Vagina (tissue), 2 donors: ENCODE measurements around the gene GRAMD1B.

Source experiments
- CTCF ChIP-seq, 3 experiments: fragments of 450-650 bp in 2 of 3; fragments of 200-600 bp in 1 of 3; sonication (generic) in 1 of 3; IDR thresholded peaks; one replicate each; pipeline ENCODE4 v1.5.1; 2017 to 2019; ENCODE audit warnings: antibody characterized with exemption in 3 of 3, mild to moderate bottlenecking in 2 of 3, moderate library complexity in 2 of 3
- POLR2A ChIP-seq, 2 donors: fragments of 450-650 bp; IDR thresholded peaks; one replicate each; pipeline ENCODE4 v1.6.1; 2017; ENCODE audit warnings: antibody characterized with exemption in 2 of 2, mild to moderate bottlenecking in 2 of 2, moderate library complexity in 2 of 2
- POLR2AphosphoS5 ChIP-seq, 2 donors: sonication (generic); formaldehyde crosslinking; IDR thresholded peaks; one replicate each; pipeline ENCODE4 v1.9.0; 2017; ENCODE audit warnings: antibody characterized with exemption in 2 of 2, mild to moderate bottlenecking in 2 of 2, low read depth in 1 of 2; ENCODE audit not compliant: insufficient read depth in 1 of 2

- TF ChIP-seq CTCF (IDR thresholded peaks at IDR 0.05) (no peak), POLR2A (IDR thresholded peaks at IDR 0.05) (no peak), POLR2AphosphoS5 (IDR thresholded peaks at IDR 0.05; ENCODE audit: insufficient read depth in 1 of 2, low read depth in 1 of 2) (no peak)
These were observed 145.4 kb downstream of the GRAMD1B start for GRCh38 chr11:123575441-123575840.
